OCI-LY1 (cell line): Measurements from ENCODE around the gene GBP6.

ENCODE experiments used
- EZH2 ChIP-seq: fragments of 200-600 bp; sonication (generic), shearing (Covaris generic); IDR thresholded peaks from 2 replicates; pipeline ENCODE4 v1.8.0; 2017; ENCODE audit warnings: borderline replicate concordance, mixed run types, mild to moderate bottlenecking, antibody characterized with exemption, low read length, moderate library complexity, mixed read lengths
- TF ChIP-seq, protein P1 (sequence below): fragments of 200-600 bp; sonication (generic), shearing (Covaris generic); IDR thresholded peaks from 2 replicates; pipeline ENCODE4 v1.5.1; 2017; ENCODE audit warnings: mild to moderate bottlenecking, antibody characterized with exemption, low read length, moderate library complexity, mixed read lengths

DNA sequence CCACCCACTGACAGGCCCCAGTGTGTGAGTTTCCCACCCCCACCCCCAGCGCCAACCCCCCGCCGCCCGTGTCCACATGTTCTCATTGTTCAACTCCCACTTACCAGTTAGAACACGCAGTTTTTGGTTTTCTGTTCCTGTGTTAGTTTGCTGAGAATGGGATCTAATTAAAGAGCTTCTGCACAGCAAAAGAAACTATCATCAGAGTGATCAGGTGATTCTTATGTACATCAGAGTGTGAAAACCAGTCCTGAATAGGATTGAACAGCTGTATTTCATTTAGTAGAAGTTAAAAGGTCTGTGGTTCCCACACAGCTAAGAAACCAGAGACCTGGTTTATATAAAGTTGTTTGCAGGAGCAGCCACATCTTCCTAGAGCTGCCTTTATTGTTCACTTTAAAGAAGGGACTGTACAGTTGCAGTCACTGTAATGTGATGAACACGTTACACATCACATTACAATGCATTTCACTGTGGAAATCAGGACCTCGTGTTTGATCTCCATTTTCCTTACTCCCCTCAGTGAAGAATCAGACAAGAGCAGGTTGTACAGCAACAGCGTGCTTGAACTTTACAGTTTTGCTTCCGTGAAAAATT, 1.2 kb downstream of the GBP6 start:
- TF ChIP-seq, protein P1, sequence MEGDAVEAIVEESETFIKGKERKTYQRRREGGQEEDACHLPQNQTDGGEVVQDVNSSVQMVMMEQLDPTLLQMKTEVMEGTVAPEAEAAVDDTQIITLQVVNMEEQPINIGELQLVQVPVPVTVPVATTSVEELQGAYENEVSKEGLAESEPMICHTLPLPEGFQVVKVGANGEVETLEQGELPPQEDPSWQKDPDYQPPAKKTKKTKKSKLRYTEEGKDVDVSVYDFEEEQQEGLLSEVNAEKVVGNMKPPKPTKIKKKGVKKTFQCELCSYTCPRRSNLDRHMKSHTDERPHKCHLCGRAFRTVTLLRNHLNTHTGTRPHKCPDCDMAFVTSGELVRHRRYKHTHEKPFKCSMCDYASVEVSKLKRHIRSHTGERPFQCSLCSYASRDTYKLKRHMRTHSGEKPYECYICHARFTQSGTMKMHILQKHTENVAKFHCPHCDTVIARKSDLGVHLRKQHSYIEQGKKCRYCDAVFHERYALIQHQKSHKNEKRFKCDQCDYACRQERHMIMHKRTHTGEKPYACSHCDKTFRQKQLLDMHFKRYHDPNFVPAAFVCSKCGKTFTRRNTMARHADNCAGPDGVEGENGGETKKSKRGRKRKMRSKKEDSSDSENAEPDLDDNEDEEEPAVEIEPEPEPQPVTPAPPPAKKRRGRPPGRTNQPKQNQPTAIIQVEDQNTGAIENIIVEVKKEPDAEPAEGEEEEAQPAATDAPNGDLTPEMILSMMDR, result no peak
- no peak for TF ChIP-seq EZH2
